Endometrial microvascular endothelial cells (primary cell): ENCODE data around the gene RBM20. TPM values are rescaled to one million over a fixed set of nuclear protein-coding genes. Genes with fewer than 3 reads are reported as not detected.

Experiments used
- in situ Hi-C: cut with HindIII; loops from 2 replicates; pipeline ENCODE4 v1.10.0; 2017; ENCODE audit warnings: low sequenced_read_pairs, low pct_unique_long_range_greater_than_20kb; ENCODE audit errors: inconsistent ontology term
- total RNA-seq: library from RNA; depleted of rRNA; stranded (reverse); fragments of >200 nt; gene quantifications from one replicate; pipeline ENCODE4 v1.2.3, GENCODE V29; 2015; ENCODE audit errors: inconsistent ontology term

Gene RBM20
- total RNA-seq, 1 donor from 2014 or later, result 0.19 TPM

DNA sequence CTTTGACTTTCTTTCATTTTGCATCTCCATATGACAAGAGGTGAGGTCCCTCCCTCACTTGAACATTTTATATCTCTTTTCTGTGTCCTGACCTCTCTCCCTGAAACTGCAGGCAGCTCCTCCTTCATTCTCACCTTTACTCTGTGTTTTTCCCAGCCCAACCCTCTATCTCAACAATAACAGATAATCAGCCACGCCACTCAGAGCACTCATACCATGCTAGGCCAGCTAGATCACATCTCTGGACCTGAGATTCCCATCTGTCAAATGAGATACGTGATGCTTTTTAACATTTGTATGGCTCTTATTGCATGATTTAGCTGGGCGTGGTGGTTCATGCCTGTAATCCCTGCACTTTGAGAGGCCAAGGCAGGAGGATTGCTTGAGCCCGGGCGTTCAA lies 164.5 kb downstream of the RBM20 start:
- in situ Hi-C loops, result no loop called here

DNA sequence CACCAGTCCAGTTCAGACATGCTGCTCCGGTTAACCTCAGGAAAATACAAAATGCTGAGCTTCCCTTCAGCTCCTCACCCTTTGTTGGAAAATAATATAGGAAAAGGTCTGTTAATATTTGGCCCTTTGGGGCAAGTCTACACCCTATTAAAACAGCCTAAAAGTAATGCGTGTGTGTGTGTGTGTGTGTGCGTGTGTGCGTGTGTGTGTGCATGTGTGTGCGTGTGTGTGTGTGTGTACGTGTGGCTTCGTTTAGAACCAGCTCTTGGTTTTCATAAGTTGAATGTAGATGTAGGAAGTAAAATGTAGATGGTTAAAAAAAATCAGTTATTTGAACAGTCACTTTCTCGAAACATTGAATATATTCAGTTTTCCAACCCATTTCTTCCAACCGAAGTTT lies 166.5 kb downstream of the RBM20 start:
- in situ Hi-C loops, result no loop called here

DNA sequence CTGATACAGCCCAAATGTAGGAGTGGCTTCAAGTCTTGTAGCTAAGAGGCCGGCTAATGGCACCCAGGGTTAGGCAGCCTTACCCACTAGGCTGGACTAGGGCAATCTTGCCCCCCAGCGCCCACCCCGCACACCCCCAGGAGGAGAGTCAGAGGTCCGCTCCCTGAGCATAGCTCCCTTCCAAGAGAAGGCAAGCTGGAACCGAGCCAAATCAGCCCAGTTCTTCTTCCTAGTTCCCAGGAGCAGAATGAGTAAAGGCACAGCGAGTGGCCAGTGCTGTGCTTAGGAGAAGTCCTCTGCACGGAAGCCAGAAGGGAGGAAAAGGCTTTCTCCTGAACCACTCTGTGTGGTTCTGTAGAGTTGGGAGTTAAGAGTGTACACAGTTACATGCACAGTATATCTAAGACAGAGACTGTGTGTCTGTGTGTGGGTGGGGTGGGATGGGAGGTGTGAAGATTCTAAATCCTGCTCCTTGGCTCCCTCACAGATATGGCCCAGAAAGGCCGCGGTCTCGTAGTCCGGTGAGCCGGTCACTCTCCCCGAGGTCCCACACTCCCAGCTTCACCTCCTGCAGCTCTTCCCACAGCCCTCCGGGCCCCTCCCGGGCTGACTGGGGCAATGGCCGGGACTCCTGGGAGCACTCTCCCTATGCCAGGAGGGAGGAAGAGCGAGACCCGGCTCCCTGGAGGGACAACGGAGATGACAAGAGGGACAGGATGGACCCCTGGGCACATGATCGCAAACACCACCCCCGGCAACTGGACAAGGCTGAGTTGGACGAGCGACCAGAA lies 167.8 kb downstream of the RBM20 start:
- in situ Hi-C loops, result no loop called here

DNA sequence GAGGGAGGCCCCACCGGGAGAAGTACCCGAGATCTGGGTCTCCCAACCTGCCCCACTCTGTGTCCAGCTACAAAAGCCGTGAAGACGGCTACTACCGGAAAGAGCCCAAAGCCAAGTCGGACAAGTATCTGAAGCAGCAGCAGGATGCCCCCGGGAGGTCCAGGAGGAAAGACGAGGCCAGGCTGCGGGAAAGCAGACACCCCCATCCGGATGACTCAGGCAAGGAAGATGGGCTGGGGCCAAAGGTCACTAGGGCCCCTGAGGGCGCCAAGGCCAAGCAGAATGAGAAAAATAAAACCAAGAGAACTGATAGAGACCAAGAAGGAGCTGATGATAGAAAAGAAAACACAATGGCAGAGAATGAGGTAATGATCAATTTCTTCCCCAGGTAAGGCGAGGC lies 168.4 kb downstream of the RBM20 start:
- in situ Hi-C loops, result no loop called here

DNA sequence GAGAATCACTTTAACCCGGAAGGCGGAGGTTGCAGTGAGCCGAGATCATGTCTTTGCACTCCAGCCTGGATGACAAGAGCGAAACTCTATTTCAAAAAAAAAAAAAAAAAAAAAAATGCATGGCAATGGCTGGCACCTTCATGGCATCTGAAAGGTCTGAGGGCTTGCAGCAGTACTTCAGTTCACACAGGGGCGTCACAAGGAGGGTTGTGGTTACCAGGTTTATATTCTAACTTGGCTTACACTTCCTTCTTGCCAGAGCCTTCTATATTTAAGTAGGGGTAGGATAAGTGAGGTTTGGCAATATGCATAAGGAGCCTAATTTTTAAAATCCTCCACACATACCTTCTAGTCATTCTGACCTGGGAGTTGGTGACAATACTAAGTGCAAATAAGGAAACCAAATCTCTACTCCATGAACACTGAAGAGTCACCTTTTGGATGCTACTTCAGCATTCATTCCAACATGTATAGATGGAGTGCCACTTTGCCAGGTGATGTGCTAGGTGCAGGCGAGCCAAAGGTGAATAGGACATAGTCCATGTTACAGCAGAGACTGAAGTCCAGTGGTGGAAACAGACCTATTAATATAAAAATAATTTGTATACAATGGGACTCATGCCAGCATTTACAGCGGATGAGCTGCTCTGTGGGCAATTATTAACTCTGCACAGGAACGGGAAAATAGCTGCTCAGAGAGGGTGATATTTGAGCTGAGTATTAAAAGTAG lies 169.8 kb downstream of the RBM20 start:
- in situ Hi-C loops, result no loop called here

DNA sequence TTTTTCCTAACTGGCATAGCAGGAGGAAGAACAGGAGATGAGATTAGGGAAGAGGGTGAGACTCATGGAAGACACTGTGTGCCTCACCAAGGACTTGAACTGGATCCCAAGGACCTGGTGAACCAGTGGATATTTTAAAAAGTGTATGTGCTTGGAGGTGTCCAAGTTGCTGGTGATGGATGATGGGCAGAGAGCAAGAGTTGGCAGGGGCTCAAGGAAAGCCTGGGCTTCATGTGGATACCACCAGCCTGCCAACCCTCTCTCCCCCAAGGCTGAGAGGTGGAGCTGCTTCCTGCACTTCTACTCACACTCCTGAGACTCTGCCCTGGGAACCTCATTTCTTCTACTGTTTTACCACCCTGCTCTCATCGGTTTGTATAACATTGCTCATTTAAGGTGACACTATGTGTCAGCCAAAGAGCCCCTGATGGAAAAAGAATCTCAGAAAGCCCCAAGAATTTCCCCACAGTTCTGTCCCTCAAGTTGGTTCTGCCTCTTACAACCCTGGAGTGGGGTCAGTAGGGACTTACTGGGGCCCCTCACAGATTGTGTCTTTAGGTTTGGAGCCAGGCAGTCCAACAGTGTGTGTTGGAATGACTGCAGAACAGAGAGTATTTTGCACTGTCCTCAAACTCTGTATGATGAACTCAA lies 171.3 kb downstream of the RBM20 start:
- in situ Hi-C loops, result no loop called here

DNA sequence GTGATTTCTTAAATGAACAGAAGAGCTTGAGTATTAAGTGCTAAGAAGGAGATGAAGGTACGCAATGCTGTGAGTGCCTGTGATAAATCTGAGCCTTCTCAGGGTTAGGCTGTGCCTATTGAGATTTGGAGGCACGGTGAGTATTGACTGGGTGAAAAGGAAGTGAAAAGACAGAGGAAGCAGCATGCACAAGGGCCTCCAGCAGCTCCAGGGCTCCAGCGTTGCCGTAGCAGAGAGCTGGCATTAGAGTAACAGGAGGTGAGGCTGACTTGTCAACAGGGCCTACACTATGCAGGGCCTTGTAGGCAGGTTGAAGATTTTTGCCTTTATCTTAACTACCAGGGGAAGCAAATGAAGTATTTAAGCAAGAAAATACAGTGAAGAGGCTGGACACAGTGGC lies 173.5 kb downstream of the RBM20 start:
- in situ Hi-C loops, result no loop called here

DNA sequence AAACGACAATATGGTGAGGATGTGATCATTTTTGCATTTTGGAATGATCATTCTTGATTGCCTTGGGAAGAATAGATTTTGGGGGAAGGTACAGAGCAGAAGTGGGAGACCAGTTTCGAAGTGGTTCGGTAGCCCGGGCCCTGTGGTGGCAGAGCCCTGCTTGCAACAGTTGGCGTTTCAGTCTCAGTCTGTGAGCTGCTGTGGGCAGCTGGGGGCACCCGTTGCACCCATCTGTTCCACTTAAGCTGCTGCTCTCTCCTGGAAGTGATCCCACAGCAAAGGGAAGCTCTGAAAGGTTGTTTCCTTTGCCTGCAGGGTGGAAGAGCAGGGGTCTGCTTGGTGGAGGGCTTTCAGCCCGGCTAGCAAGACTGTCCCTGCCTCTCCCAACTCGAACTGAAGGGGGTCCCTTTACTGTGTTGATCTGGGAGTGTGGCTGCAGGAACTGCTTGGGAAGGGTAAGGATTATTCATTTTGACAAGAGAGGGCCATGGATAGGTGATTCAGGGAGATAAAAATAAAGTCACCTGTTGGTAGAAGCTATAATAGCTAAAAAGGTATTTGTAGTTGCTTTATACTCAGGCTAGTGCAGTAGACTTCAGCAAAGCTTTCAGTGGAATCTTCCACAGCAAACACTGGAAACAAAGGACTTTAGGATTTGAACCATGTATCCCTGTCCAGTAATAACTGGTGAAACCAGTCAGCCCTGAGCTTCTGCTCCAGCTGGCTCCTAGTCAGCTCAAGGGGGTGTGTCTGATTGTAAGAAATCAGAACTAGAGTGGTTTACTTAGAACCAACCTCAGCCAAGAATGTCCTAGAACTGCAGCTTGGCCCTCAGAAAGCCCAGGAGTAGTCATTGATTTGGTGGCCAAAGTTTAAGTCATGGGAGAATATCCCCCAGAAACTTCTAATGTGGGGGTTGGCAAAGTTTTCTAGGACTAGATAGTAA lies 174.4 kb downstream of the RBM20 start:
- in situ Hi-C loops, result no loop called here

DNA sequence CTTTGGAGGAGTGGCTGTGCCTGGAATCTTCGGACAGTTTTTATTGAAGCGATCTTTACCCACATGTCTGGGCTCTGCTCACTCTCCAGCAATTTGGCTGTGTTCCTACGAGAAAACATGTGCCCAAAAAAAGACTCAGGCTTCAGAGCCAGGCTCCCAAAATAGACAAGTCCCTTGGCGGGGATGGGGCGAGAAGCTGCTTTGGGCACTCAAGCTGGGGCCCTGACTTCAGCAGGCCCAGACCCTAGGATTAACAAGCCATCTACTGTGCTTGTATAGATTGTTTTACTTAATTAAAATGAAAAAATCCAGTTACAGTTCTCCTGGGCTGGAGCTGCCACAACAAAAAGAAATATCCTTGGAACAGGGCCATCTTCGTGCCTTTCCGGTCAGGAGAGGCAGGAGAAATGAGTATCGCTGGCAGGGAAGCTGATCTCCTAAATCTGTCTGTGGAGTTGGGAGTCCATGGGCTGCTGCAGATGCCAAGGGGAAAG lies 176.2 kb downstream of the RBM20 start:
- in situ Hi-C loops, result no loop called here

DNA sequence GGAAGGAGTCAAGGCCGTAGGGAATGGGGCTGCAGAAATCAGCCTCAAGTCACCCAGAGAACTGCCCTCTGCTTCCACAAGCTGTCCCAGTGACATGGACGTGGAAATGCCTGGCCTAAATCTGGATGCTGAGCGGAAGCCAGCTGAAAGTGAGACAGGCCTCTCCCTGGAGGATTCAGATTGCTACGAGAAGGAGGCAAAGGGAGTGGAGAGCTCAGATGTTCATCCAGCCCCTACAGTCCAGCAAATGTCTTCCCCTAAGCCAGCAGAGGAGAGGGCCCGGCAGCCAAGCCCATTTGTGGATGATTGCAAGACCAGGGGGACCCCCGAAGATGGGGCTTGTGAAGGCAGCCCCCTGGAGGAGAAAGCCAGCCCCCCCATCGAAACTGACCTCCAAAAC lies 177.4 kb downstream of the RBM20 start:
- in situ Hi-C loops, result no loop called here

DNA sequence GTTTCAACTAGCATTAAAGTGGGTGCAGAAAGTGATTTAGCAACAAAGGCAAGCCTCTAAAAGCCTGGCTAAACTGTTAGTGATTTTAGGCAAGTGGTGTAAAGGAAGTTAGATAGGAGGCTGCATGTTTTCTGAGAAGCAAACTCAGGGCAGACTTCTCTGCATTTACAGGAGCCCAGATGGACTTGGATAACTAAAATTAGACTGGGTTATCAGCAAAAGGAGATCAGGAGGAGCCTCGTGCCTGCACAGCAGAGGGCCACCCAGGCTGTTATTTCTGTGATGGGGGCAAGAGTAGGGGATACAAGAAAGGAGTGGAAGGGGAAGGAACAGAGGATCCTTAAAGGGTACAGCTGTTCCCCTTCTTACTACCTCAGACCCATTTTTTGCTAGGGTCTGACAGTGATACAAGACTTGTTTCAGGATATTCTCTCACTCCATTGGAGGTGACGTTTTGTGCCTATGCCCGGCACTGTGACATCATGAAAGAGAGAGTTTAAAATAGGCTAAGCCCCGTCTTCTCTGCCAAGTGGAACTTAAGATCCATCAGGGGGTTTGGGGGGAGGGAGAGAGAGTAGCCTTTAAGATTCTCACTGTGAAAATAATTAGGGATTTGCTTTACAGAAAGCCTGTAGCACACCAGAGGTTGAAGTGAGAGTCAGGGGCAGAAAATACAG lies 178.0 kb downstream of the RBM20 start:
- in situ Hi-C loops, result no loop called here

DNA sequence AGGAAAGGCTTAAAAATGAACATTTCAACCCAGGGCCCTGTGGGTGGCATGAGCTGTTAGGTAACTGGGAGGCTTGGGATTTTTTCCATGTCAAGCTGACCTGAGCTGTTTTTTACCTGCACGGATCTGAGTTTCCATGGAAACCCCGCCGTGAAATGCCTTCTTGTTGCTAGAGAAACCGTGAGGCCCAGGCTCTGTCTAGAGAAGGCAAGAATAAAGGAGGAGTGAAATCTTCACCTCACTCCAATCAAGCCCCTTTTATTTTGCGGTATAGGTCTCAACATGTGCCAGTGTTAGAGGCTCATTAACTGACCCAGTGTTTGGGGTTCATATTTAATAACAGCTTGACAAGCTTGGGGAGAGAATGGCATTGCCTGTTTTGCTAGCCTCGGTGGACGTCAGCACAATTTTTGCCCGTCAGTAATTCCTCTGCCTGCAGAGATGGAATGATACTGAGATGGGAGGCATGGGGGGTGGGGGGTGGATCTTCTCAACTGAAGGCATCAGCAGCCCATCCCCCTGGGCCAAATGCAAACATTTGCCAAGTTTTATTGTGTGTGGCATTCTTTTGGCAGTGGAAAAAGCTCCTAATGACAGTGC lies 178.7 kb downstream of the RBM20 start:
- in situ Hi-C loops, result no loop called here

DNA sequence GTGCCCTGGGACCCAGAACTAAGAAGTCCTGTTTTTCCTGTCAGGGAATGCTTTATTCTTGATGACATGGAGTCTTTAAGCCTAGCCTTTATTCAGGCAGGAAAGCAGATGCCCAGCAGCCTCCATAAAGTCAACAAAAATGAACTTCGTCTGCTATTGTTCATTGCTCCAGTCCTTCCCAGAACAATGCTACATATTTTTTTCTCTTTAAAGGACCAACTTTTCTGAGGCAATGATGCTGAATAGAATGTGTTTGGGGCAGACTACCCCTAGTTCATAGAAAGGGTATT lies 180.0 kb downstream of the RBM20 start:
- in situ Hi-C loops, result no loop called here

DNA sequence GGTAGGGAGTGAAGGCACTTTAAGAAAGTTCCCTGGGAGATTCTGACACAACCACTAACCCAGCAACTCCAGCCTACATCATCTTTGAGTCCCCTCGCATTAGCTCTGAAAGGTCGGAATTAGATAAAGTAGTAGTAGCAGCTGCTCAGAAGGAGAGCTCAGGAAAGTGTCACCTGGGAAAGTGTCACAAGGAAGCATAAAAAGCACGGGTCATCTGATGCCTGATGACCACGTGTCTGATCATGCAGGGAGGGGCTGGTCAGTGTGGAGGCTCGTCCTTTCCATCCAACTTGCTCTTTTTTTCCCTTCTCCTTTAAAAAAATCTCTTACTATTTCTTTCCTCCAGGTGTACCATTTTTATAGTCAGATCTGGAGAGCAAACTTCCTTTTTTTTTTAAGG lies 180.5 kb downstream of the RBM20 start:
- in situ Hi-C loops, result no loop called here

DNA sequence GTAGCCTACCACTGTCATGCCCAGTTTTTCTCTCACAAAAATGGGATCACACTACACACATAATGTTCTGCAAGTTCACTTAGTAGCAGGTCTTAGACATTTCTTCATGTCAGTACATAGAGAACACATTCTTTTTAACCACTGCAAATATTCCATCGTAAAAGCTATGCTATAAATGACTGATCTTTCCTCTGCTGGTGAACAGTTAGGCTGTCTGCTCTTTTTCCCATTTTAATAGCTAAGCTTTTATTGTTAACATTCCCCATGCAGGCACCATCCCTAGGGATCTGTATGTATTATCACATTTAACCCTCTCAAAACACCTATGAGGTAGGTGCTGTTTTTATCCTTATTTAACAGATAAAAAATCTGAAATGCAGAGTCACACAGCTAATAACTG lies 181.4 kb downstream of the RBM20 start:
- in situ Hi-C loops, result no loop called here

DNA sequence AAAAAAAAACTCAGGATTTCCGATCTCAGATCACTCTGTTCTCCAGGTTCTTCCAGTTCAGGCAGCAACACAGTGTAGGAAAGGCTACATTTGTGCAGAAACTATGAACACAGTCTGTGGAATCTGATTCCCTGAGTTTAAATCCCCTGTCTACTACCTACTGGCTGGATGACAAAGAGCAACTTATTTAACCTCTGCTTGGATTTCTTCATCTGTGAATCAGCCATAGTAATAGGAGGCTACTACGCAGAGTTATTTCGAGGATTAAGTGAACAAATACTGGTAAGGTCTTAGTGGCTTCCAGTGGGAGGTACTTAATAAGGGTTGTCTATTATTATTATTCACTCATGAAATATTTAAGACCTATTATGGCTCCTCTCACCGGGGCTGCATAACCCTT lies 183.3 kb downstream of the RBM20 start:
- in situ Hi-C loops, result no loop called here

DNA sequence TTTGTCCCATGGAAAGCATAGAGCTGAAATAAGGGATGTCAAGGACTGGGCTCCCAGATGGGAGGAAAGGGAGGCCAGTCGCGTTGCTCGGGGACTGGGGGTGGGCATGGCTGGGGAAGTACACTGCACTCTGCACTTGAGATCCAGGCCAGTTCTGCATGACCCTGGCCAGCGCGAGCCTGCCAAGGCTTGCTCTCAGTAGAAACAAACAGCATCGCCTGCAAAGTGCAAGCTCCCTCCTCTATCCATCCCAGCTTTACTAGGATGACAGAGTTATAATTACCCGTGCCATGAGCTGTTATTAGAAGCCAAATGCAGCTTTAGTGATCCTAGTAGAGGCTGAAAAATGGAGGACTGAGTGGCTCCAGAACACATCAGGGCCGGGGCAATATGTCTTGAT lies 183.7 kb downstream of the RBM20 start:
- in situ Hi-C loops, result no loop called here

DNA sequence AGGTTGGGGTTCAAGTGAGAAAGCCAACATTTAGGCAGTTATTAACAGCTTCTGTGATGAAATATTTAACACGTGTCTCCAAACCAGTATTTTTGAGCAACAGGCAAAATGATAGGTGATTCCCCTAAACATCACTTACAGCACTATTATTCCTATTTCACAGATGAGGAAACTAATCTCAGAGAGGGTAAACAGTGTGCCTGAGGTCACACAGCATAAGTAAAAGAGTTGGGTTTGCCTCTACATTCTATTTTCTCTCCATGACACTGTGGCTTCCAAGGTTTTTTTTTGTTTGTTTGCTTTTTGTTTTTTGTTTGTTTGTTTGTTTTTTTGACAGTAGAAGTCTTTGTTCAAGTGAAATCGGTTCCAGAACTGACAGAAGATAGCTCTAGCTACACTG lies 184.4 kb downstream of the RBM20 start:
- in situ Hi-C loops, result no loop called here
